HG03565 (cell line): Measurements from ENCODE around the gene NDRG4.

Source experiments
- ATAC-seq: cut with Tn5 transposase; IDR thresholded peaks from one replicate; pipeline ENCODE4 v1.9.1; 2021; ENCODE audit warnings: mild to moderate bottlenecking, moderate library complexity; ENCODE audit not compliant: unreplicated experiment

NDRG4 gene

DNA sequence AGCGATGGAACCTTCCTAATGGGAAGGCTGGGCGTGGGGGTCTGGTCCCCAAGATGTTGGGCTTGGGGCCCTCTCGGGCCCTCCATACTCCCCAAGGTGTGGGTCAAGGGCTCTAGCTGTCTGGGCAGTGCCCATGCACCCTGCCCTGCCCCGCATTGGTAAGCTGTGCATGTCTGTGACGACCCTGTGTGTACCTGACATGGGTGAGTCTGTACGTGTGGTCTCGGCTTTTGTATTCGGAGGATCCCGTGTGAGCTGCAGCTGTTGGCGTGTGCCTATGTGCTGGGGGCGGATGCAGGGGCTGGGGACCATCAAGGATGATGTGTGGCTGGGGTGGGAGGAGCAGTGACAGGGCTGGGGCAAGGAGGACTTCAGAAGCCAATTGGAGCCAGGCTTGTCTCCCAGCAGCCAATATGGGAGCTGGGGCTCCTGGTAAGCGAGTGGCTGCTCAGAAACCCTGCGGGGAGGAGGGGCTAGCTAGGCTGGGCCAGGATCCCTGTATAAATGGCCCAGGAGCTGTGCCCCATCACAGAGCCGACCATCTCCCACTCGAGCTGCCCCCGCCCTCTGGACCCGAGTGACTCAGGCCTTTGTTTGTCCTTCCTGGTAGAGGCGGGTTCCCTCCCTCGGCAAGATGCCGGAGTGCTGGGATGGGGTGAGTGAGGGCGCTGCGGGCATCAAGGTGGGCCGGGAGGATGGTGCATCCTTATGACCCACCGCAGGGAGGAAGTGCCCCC, at the start of gene NDRG4:
Gene NDRG4 (plus strand): TSS at position 529 of the 737 bp plus-strand sequence. CDS start 106 bp downstream, at position 635.
- peak; percentile 69 for ATAC-seq

GRCh38 chr16:58450590-58450989, 49.4 kb upstream of the NDRG4 start:
- ATAC-seq, result no peak

- ATAC-seq, result no peak
Observed at GRCh38 chr16:58451265-58451689, 48.7 kb upstream of the NDRG4 start.

DNA sequence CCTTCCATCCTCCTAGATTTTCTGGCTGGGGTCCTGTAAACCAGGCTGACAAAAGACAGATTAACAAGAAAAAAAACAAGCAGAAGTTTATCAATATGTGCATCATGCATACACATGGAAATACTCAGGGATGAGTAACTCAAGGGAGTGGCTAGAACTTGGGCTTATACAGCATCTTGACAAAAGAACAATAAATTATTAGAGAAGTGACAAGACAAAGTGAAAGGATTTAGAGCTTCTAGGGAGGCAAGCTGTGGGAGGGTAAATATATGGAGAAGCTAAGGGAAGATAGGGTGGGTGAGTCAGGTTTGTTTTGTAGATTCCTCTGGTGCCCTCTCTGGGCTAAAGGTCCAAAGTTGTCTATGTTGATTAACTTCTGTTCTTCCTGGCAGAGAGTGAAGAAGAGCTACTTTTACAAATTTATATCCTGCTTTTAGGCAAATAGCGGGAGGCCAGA, 48.0 kb upstream of the NDRG4 start:
- no peak for ATAC-seq

- no peak for ATAC-seq
Observed at GRCh38 chr16:58452640-58453039, 47.3 kb upstream of the NDRG4 start.

DNA sequence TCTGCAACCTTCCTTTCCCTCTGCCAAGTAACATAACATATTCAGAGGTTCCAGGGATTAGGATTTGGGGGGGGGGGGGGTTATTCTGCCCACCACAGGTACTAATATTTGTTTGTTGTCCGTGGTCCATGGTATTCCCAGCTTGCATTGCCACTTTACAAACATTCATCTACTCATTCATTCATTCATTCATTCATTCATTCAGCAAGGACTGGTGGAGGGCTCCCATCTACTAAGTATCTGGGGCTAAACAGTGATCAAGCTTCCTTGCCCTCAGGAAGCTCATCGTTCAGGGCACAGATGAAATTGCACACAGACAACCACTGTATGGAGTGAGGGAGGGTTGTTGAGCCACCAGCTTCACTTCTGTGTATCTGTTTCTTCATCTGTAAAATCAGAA, 45.8 kb upstream of the NDRG4 start:
- ATAC-seq, result no peak

GRCh38 chr16:58454856-58455255, 45.1 kb upstream of the NDRG4 start:
- no peak for ATAC-seq

GRCh38 chr16:58455750-58456149, 44.2 kb upstream of the NDRG4 start:
- no peak for ATAC-seq

- no peak for ATAC-seq
Observed at GRCh38 chr16:58456193-58456592, 43.8 kb upstream of the NDRG4 start.

DNA sequence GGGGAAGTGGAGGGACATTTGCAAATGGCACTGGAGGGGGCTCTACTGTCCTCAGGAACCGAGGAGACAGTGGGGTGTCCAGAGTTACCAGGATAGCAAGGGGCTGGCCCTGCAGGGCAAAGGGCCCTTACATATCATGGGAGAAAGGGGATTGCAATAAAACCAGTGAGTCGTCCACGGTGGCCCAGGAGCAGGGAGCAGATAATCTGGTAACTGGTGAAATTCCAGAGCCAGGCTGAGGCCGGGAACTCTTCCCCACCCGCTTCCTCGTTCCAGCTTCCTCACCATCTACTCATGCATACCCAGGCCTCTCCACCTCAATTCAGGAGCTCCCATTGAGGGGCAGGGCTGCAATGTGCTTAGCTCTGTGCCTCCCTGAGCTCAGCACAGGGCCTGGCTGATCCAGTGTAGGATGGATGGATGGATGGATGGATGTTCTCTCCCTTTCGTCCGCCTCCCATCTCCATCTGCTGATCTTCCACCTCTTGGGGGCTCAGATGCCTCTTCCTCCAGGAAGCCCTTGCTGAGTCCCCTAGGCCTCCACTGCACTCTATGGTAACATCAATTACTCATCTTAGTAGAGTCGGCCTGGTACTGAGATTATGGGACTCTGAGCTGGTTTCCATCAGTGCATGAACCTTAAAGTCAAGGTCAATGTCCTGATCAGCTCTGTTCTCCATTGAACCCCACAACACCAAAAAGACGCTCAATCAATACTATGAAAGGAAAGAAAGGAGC, 41.2 kb upstream of the NDRG4 start:
- ATAC-seq, result no peak

DNA sequence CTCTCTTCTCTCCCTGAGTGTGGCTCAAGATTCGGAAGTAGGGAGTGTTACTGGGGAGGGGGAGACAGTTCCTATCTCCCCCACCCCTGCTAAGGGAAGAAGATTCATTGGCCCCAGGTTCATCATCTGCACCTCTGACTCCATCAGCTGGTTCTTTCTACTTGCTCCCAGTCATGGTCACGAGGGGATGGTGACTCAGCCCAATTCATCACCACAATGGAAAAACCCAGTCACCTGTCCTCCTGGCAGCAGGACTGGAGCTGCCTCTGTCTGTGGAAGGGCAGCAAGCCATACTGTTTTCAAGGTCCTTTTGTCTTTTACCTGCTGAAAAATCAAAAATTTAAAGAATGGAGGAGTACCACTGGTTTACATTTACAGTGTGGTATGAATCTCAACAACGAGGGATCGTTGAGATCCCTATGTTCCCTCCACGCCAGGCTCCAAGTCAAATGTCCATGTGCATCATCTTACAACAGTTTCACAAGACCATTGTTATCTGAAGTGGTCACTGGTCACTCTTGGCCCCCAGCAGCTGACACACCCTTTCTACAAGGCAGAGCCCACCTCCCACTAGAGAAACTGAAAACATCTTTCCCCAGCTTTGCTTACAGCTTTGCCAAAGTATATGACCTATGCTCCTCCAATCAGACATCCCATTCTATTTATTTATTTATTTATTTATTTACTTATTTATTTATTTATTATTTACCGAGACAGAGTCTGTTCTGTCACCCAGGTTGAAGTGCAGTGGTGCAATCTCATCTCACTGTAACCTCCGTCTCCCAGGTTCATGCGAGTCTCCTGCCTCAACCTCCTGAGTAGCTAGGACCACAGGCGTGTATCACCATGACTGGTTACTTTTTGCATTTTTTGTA, 40.4 kb upstream of the NDRG4 start:
- ATAC-seq, result no peak

DNA sequence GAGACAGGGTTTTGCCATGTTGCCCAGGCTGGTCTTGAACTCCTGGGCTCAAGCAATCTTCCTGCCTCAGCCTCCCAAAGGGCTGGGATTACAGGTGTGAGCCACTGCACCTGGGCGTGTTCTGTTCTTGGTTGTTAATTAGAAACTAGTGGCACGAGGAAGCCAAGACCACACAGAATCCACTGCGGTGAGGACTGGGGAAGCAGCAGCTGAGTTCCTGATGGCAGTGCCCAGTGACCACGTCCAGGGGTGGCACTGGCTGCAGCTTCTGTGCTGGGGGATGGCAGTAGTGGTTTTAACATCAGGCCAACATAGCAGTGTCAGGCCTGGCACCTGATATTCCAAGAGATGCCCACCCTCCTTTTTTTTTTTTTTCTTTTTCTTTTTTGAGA, 39.7 kb upstream of the NDRG4 start:
- ATAC-seq, result no peak

DNA sequence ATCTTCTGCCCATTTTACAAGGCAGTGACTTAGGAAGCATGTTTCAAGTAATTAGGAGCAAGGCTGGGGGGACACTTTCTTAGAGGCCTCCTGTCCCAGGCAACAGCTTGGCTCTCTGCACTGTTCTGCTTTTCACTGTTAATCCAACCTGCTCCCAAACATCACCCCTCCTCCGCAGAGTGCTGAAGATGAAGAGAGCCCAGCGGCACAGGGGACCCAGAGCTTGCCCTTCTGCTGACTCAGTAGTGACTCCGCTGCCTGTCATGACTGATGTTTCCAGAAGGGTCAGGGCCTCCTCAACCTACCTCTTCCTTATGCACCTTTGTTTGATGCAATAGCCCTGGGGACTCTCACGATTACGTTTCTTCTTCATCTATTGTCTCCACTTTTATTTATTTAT, 38.9 kb upstream of the NDRG4 start:
- ATAC-seq, result no peak

GRCh38 chr16:58461640-58462039, 38.3 kb upstream of the NDRG4 start:
- ATAC-seq, result no peak

DNA sequence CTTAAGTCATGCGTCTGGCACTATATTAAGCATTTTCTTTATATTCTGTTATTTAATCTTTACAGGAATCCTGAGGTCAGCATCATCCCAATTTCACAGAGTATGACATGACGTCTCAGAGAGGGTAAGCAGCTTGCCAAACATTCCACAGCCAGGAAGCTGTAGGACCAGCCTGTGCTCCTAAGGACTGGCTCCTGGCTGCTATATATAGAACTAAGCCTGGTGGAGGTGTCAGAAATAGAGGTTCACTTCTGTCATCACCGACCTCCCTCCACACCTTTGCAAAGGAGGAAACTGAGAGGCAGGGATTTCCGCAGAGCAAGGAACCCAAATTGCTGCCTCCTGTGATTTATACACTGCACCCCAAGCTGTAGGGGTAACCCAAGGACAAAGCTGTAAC, 37.9 kb upstream of the NDRG4 start:
- ATAC-seq, result no peak

- ATAC-seq, result no peak
Observed at GRCh38 chr16:58462499-58462996, 37.4 kb upstream of the NDRG4 start.

- no peak for ATAC-seq
Observed at GRCh38 chr16:58462997-58463941, 36.7 kb upstream of the NDRG4 start.

DNA sequence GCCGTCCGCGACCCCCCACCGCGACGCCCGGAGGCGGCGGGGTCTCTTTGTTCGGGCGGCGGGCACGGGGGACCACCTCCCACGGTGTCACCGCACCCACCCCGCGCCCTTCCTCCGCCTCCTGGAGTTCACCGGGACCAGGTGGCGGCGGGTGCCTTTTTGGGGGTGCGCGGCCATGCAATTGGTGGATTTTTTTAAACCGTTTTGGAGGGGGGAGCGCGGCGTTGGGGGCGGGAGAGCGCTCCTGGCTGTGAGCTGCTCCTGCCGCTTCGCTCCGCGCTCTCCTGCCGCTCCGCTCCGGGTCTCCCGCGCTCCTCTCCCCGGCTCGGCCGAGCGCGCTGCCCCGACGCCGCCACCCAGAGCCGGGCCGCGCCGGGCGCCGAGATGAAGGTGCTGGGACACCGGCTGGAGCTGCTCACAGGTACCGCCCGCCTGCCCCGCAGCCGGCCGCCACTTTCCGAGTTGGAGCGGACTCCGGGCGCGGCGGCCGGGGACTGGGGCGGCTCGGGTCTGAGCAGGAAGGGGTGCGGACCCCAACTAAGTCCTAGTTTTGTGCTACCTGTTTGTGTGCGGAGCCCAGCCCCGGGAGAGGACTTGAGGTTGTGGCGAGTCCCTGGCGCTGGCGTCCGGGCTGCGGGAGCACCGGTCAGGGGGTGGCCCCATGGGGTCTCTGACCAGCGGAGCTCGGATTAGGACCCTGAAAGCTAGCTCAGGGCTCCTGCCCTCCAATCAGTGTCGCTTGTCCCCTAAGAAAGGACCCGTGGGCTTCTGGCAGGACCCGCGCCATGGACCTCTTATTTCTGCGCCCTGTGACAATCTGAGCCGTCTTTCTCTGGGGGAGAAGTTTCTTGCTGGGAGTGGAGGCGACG, 35.7 kb upstream of the NDRG4 start:
- ATAC-seq, result no peak
